ENCODE measurements around the gene BACH2. TPM values are rescaled to one million over a fixed set of nuclear protein-coding genes. Genes with fewer than 3 reads are reported as not detected.

BACH2 gene
- polyA plus RNA-seq, 1 of the 3 experiments (the other 2 are of a cell fraction) = 0.46 TPM

GRCh38 chr6:90217506-90218127 lies 79.0 kb downstream of the BACH2 start:
- Histone ChIP-seq H3F3A (replicated peaks; ENCODE audit: insufficient read depth) (peaks cover 31% of the 10 kb centered on the region), H4K20me1 (ENCODE audit: insufficient read depth) (no peaks in the 10 kb centered on the region), H3K9ac (peak overlapping the region; percentile 73), H3K9me3 (no peaks in the 10 kb centered on the region), H3K27ac (ENCODE audit: low read depth in 2 of 2, low read length in 1 of 2) (peak overlapping the region; percentile 96 to 97), H2AFZ (ENCODE audit: low read depth) (peak overlapping the region; percentile 42; the same call in 1 of the 2 replicates), H3K79me2 (ENCODE audit: insufficient read depth) (no peaks in the 10 kb centered on the region), H3K9me2 (no peaks in the 10 kb centered on the region), H3K4me2 (peak overlapping the region; percentile 74), H3K27me3 (ENCODE audit: insufficient read depth) (no peaks in the 10 kb centered on the region), H3K36me3 (replicated peaks in 1 of 2; ENCODE audit: control insufficient read depth in 1 of 2, insufficient read depth in 2 of 2, low read length in 1 of 2) (no peaks in the 10 kb centered on the region), H3K4me3 (ENCODE audit: low read depth in 2 of 2, low read length in 1 of 2) (peak overlapping the region; percentile 19 to 38; a peak in 3 of 4 replicates), H3K4me1 (ENCODE audit: control insufficient read depth in 1 of 2, insufficient read depth in 2 of 2, low read depth in 1 of 2, low read length in 1 of 2) (peaks cover 34 to 45% of the 10 kb centered on the region in 2 experiments; a peak in 3 of 4 replicates)
- CTCF ChIA-PET = interaction anchor here (0.6 to 2.3 kb wide), 8 partner anchors 15 to 277 kb away, joined by 3 to 10 read pairs (median 4); no protein-coding TSS in a partner anchor
- TF ChIP-seq FOXJ3 (CRISPR knock-in tag; IDR thresholded peaks at IDR 0.05) (no peak), RAD21 (IDR thresholded peaks at IDR 0.05; ENCODE audit: low read length) (no peak), RXRA (IDR thresholded peaks at IDR 0.05; ENCODE audit: borderline replicate concordance, low read depth) (no peak), IRF3 (IDR thresholded peaks at IDR 0.05; ENCODE audit: low read depth, low read length) (no peak), JUND (IDR thresholded peaks at IDR 0.05) (no peak), SIN3A (IDR thresholded peaks at IDR 0.05; ENCODE audit: borderline replicate concordance, low read depth, low read length) (no peak)
- TF ChIP-seq, protein P1, sequence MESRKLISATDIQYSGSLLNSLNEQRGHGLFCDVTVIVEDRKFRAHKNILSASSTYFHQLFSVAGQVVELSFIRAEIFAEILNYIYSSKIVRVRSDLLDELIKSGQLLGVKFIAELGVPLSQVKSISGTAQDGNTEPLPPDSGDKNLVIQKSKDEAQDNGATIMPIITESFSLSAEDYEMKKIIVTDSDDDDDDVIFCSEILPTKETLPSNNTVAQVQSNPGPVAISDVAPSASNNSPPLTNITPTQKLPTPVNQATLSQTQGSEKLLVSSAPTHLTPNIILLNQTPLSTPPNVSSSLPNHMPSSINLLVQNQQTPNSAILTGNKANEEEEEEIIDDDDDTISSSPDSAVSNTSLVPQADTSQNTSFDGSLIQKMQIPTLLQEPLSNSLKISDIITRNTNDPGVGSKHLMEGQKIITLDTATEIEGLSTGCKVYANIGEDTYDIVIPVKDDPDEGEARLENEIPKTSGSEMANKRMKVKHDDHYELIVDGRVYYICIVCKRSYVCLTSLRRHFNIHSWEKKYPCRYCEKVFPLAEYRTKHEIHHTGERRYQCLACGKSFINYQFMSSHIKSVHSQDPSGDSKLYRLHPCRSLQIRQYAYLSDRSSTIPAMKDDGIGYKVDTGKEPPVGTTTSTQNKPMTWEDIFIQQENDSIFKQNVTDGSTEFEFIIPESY (IDR thresholded peaks at IDR 0.05; ENCODE audit: borderline replicate concordance, low read depth) = no peak
- no peak for DNase-seq
- WGBS (ENCODE audit: low lambda C conversion rate) = 64% methylated on average over 6 of the region's 6 CpGs
- POLR2A ChIA-PET = interaction anchor here (2.3 kb wide), 1 partner anchor 232 kb away, joined by 12 read pairs; no protein-coding TSS in a partner anchor

- H3K9ac ChIP-seq = no peak overlapping the region
- H3K27me3 ChIP-seq (ENCODE audit: insufficient read depth) = no peaks in the 10 kb centered on the region
- ChIA-PET CTCF (interaction anchor here (0.6 to 1.0 kb wide), 2 partner anchors 56 to 246 kb away, joined by 3 to 4 read pairs; no protein-coding TSS in a partner anchor), POLR2A (interaction anchor here (0.7 kb wide), 1 partner anchor 225 kb away, joined by 3 read pairs; no protein-coding TSS in a partner anchor)
- no peaks in the 10 kb centered on the region for H3K36me3 ChIP-seq (replicated peaks in 1 of 2; ENCODE audit: control insufficient read depth in 1 of 2, insufficient read depth in 2 of 2, low read length in 1 of 2)
- no peaks in the 10 kb centered on the region for H3K79me2 ChIP-seq (ENCODE audit: insufficient read depth)
- no peak overlapping the region; a peak in 1 of 4 replicates for H3K27ac ChIP-seq (ENCODE audit: low read depth in 2 of 2, low read length in 1 of 2)
- H3K4me3 ChIP-seq (ENCODE audit: low read depth in 2 of 2, low read length in 1 of 2) = no peak overlapping the region
- H3K4me1 ChIP-seq (ENCODE audit: control insufficient read depth in 1 of 2, insufficient read depth in 2 of 2, low read depth in 1 of 2, low read length in 1 of 2) = peaks cover 34 to 44% of the 10 kb centered on the region in 2 experiments; a peak in 3 of 4 replicates
- DNase-seq = no peak
- no peaks in the 10 kb centered on the region for H3K9me2 ChIP-seq
- H4K20me1 ChIP-seq (ENCODE audit: insufficient read depth) = no peaks in the 10 kb centered on the region
- 95% methylated on average over 9 of the region's 14 CpGs for WGBS (ENCODE audit: low lambda C conversion rate)
- H3K4me2 ChIP-seq = no peak overlapping the region
- H3K9me3 ChIP-seq = no peaks in the 10 kb centered on the region
- TF ChIP-seq NRF1 (IDR thresholded peaks at IDR 0.05; ENCODE audit: low read depth, low read length) (no peak), TEAD4 (IDR thresholded peaks at IDR 0.05; ENCODE audit: borderline replicate concordance, insufficient read depth) (no peak), TAF1 (IDR thresholded peaks at IDR 0.05; ENCODE audit: borderline replicate concordance, low read depth, low read length) (no peak), JUND (IDR thresholded peaks at IDR 0.05) (no peak)
- TF ChIP-seq, protein P2, sequence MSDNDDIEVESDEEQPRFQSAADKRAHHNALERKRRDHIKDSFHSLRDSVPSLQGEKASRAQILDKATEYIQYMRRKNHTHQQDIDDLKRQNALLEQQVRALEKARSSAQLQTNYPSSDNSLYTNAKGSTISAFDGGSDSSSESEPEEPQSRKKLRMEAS (IDR thresholded peaks at IDR 0.05; ENCODE audit: low read depth) = no peak
- H3F3A ChIP-seq (replicated peaks; ENCODE audit: insufficient read depth) = peaks cover 31% of the 10 kb centered on the region
- no peak overlapping the region for H2AFZ ChIP-seq (ENCODE audit: low read depth)
Observed at GRCh38 chr6:90216072-90216977, 80.3 kb downstream of the BACH2 start.

All from SK-N-SH (cell line).